Psoas muscle (tissue), 8 donors: Measurements from ENCODE around the gene ANKRD30A. TPM values are rescaled to one million over a fixed set of nuclear protein-coding genes. Genes with fewer than 3 reads are reported as not detected.
"Not testable (repeated sequence)": the region's sequence is repeated elsewhere in the genome, so short reads cannot be mapped to it uniquely, and the experiment has no call there.

Experiments
- ATAC-seq, 4 donors: fragments of 200-7000 bp; cut with Tn5 transposase; one replicate each; pipeline ENCODE4 v1.9.1; 2020; ENCODE audit warnings: moderate library complexity in 3 of 4, mild to moderate bottlenecking in 2 of 4
- DNase-seq, 2 donors: peaks; one replicate each; pipeline ENCODE4 v3.0.0-alpha.2; 2020
- H3K27ac ChIP-seq: fragments of 200-600 bp; one replicate; pipeline ENCODE4 v1.8.0; 2022
- H3K27me3 ChIP-seq, 3 donors: fragments of 200-600 bp in 1 of 3; one replicate each; pipeline versions ENCODE4 v1.6.1 to v1.8.0; 2013 to 2022; ENCODE audit warnings: low read length in 2 of 3, mild to moderate bottlenecking in 2 of 3, moderate library complexity in 1 of 3; ENCODE audit not compliant: insufficient read depth in 3 of 3
- H3K36me3 ChIP-seq, 2 donors: fragments of 200-600 bp in 1 of 2; one replicate each; pipeline versions ENCODE4 v1.6.1 to v1.8.0; 2013 to 2022; ENCODE audit warnings: low read depth in 1 of 2, mild to moderate bottlenecking in 1 of 2, moderate library complexity in 1 of 2; ENCODE audit not compliant: insufficient read depth in 1 of 2
- H3K4me1 ChIP-seq: fragments of 200-600 bp; one replicate; pipeline ENCODE4 v1.8.0; 2022
- H3K4me3 ChIP-seq: fragments of 200-600 bp; one replicate; pipeline ENCODE4 v1.8.0; 2022; ENCODE audit warnings: mild to moderate bottlenecking
- H3K9me3 ChIP-seq: fragments of 200-600 bp; one replicate; pipeline ENCODE4 v1.8.0; 2022
- WGBS, 3 donors: extraction: QIAGEN DNeasy Blood & Tissue Kit; methylation state at CpG; one replicate each; pipeline versions ENCODE4 v1.1.6 to v1.1.7; 2013; 5-methylcytosine and 5-hydroxymethylcytosine counted together
- intact Hi-C, 2 donors: fragments of 100-400 bp; cut with DNase I; formaldehyde crosslinking; loops; one replicate each; pipeline versions ENCODE4 v1.11.0 to v1.14.2; 2022
- polyA plus RNA-seq, 3 donors: library from polyadenylated mRNA; stranded (reverse); fragments of 200-250 nt; gene quantifications; one replicate each; pipeline ENCODE4 v1.2.3, GENCODE V29; 2013
- total RNA-seq, 4 donors: library from RNA; stranded (reverse); fragmentation: NEBNext Ultra II Directional in 2 of 4; extraction: Animal tissue kit (Norgen Biotek cat#: 25700) in 2 of 4; gene quantifications; one replicate each; pipeline versions ENCODE4 v1.2.1 to v1.2.4, GENCODE V29; 2021 to 2023
- TF ChIP-seq, protein P1 (sequence below): fragments of 200-600 bp; IDR thresholded peaks from one replicate; pipeline ENCODE4 v1.8.0; 2022; ENCODE audit warnings: antibody characterized with exemption
- donor health status: healthy with polysubstance abuse.
- donor health status: DM: no; HTN: no; CAD: no; lungs with moderate emphysema.
- donor health status: Bipolar disorder and iron deficiency.
- donor health status: healthy.
- donor health status: DM: yes; HTN: yes; CAD: no.
- donor health status: DM: no; HTN: no; CAD: no.
- donor health status: DM: no; HTN: no; CAD: no.
- donor health status: DM: yes; HTN: yes; CAD: no.

The ANKRD30A gene
- total and polyA plus RNA-seq, 7 donors = not detected

DNA sequence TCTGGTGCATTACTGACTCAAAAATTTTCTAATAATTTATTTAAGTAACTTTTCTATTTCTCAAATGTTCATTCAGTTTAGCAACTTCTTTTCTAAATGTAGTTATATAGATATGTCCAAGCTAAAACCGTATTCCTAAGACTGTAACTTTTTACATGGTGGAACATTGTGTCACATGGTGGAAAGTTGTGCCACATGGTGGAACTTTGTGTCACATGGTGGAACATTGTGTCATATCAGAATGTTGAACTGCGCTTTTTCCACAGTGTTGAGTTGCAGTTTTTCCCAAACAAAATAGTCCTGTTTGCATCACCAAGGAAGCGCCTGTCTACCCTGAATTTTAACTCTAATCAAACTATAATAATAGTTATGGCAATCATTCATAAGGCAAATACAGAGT lies 109.3 kb downstream of the ANKRD30A start:
- no peaks in the 10 kb centered on the region for H3K4me1 ChIP-seq
- TF ChIP-seq, protein P1, sequence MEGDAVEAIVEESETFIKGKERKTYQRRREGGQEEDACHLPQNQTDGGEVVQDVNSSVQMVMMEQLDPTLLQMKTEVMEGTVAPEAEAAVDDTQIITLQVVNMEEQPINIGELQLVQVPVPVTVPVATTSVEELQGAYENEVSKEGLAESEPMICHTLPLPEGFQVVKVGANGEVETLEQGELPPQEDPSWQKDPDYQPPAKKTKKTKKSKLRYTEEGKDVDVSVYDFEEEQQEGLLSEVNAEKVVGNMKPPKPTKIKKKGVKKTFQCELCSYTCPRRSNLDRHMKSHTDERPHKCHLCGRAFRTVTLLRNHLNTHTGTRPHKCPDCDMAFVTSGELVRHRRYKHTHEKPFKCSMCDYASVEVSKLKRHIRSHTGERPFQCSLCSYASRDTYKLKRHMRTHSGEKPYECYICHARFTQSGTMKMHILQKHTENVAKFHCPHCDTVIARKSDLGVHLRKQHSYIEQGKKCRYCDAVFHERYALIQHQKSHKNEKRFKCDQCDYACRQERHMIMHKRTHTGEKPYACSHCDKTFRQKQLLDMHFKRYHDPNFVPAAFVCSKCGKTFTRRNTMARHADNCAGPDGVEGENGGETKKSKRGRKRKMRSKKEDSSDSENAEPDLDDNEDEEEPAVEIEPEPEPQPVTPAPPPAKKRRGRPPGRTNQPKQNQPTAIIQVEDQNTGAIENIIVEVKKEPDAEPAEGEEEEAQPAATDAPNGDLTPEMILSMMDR = no peak
- 78 to 87% (median 80%) methylated on average over 3 of the region's 3 CpGs for WGBS, 3 donors
- ATAC-seq = no peak
- intact Hi-C loops = no loop called here
- no peak overlapping the region for H3K27ac ChIP-seq
- no peaks in the 10 kb centered on the region for H3K27me3 ChIP-seq
- H3K36me3 ChIP-seq = no peaks in the 10 kb centered on the region
- H3K4me3 ChIP-seq = no peak overlapping the region
- H3K9me3 ChIP-seq = no peaks in the 10 kb centered on the region
- DNase-seq = no peak

DNA sequence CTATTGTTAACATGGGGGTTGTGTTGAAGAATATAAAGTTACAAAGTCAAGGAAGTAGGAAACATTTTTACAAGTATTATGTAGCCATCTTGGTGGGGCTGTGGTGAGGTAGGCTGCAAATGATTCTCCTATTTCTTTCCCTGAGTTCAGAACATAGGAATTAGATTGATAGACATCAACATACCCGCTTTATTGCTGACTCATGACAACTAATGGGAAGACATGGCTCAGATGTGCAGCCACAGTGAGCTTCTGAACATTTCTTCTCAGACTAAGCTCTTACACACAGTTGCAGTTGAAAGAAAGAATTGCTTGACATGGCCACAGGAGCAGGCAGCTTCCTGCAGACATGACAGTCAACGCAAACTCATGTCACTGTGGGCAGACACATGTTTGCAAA lies 110.7 kb downstream of the ANKRD30A start:
- intact Hi-C loops = no loop called here
- Histone ChIP-seq H3K4me1 (no peaks in the 10 kb centered on the region), H3K27ac (no peak overlapping the region), H3K9me3 (no peaks in the 10 kb centered on the region), H3K36me3 (no peaks in the 10 kb centered on the region), H3K4me3 (no peak overlapping the region), H3K27me3 (no peaks in the 10 kb centered on the region)
- 45 to 74% (median 66%) methylated on average over 2 of the region's 2 CpGs for WGBS, 3 donors
- ATAC-seq (no peak), DNase-seq (no peak)
- TF ChIP-seq, protein P1 = no peak

DNA sequence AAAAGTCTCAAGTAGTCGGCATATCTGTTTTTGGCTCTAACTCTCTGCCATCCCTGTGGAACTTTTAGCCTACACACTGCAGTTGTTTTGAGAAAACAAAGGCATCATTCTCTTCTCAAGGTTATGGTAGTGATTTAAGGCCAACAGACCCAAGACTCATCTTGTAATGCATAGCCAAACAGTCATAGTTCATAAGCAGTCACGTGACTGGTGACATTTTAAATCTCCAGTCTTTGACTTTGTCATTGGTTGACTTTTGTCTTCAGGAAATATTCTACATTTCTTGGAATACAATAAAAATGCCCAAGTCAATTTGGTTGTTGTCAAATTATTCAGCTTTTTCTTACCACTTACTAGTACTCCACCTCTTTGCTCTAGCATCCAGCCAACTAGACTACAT lies 114.8 kb downstream of the ANKRD30A start:
- Histone ChIP-seq H3K9me3 (no peaks in the 10 kb centered on the region), H3K4me1 (no peaks in the 10 kb centered on the region), H3K27ac (no peak overlapping the region), H3K27me3 (no peaks in the 10 kb centered on the region), H3K4me3 (no peak overlapping the region), H3K36me3 (no peaks in the 10 kb centered on the region)
- TF ChIP-seq, protein P1 = no peak
- intact Hi-C loops = no loop called here
- WGBS, 3 donors = 56 to 75% (median 60%) methylated on average over 2 of the region's 2 CpGs
- DNase-seq = no peak
- no peak for ATAC-seq

DNA sequence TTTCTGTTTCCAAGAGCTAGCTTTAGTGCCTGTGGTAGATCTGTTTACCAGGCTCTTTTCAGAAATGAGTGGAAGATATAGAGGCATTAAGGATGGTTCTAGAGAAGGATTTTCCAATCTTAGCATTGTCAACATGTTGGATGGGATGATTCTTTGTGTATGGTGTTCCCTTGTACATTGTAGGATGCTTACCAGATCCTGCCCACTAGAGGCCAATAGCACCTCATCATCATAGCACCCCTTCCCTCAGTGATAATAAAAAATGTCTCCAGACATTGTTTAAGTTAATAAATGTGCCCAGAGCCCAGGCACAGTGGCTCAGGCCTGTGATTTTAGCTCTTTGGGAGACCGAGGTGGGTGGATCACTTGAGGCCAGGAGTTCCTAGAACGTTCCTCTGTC lies 121.2 kb downstream of the ANKRD30A start:
- DNase-seq = no peak

DNA sequence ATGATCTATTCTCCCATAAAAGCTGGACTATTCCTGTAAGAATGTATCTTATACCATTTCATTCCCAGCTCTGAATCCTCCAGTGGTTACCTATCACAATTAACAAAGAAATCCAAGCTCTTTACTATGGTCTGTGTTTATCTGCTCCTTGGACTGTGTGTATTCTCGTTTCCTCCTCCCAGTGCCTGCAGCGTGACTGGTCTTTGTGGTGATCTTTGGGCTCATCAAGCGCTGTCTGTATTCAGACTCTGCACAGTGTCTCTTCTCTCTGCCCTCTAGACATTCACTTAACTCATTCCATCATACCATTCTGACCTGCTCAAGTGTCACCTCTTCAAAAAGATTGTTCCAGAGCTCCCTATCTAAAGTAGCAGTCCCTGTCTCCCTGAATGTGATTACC lies 130.4 kb downstream of the ANKRD30A start:
- ATAC-seq, H3K4me1 ChIP-seq, H3K27ac ChIP-seq, intact Hi-C loops, H3K27me3 ChIP-seq, H3K36me3 ChIP-seq, H3K4me3 ChIP-seq, H3K9me3 ChIP-seq, DNase-seq: not testable (repeated sequence)
- WGBS, 3 donors = 54 to 67% (median 59%) methylated on average over 3 of the region's 3 CpGs

More for the DNA sequence above, 121.2 kb downstream of the ANKRD30A start:
- Histone ChIP-seq H3K36me3 (no peaks in the 10 kb centered on the region), H3K4me3 (no peak overlapping the region), H3K4me1 (no peaks in the 10 kb centered on the region), H3K27ac (no peak overlapping the region), H3K27me3 (no peaks in the 10 kb centered on the region), H3K9me3 (no peaks in the 10 kb centered on the region)
- ATAC-seq = no peak
- WGBS, 3 donors = 56 to 63% (median 62%) methylated on average over 2 of the region's 2 CpGs
- TF ChIP-seq, protein P1 = no peak
- intact Hi-C loops = no loop called here
